OCI-LY7 (cell line): Measurements from ENCODE around the gene AKT3.

ENCODE experiments used
- CTCF ChIP-seq: fragments of 200-600 bp; sonication (generic); conservative IDR thresholded peaks from 2 replicates; pipeline ENCODE4 v1.5.1; 2014; ENCODE audit warnings: mild to moderate bottlenecking, antibody characterized with exemption, low read length, moderate library complexity, mixed read lengths
- EZH2phosphoT487 ChIP-seq: fragments of 200-600 bp; sonication (generic); IDR thresholded peaks from 2 replicates; pipeline ENCODE4 v1.6.1; 2018; ENCODE audit warnings: low read depth, borderline replicate concordance, mild to moderate bottlenecking, mixed run types, antibody characterized with exemption, low read length, moderate library complexity, mixed read lengths

- TF ChIP-seq CTCF (no peak), EZH2phosphoT487 (no peak)
Observed at GRCh38 chr1:243837907-243838535, 12.0 kb downstream of the AKT3 start.
